Mammary epithelial cell (primary cell): Measurements from ENCODE around the gene NLRP5.
"Not testable (repeated sequence)": the region's sequence is repeated elsewhere in the genome, so short reads cannot be mapped to it uniquely, and the experiment has no call there.

Experiments
- EZH2 ChIP-seq: IDR thresholded peaks from 2 replicates; pipeline ENCODE4 v1.6.1; 2012; ENCODE audit warnings: low read length, inconsistent platforms, borderline replicate concordance
- TF ChIP-seq, protein P1 (sequence below), 2 donors: IDR thresholded peaks in 1 of 2; conservative IDR thresholded peaks in 1 of 2; 2 replicates each; pipeline ENCODE4 v1.5.1; 2011 to 2012; ENCODE audit warnings: inconsistent platforms in 2 of 2, low read length in 2 of 2, mild to moderate bottlenecking in 2 of 2, control low read depth in 1 of 2, low read depth in 1 of 2; ENCODE audit not compliant: insufficient read depth in 1 of 2; ENCODE audit errors: extremely low read depth in 1 of 2

DNA sequence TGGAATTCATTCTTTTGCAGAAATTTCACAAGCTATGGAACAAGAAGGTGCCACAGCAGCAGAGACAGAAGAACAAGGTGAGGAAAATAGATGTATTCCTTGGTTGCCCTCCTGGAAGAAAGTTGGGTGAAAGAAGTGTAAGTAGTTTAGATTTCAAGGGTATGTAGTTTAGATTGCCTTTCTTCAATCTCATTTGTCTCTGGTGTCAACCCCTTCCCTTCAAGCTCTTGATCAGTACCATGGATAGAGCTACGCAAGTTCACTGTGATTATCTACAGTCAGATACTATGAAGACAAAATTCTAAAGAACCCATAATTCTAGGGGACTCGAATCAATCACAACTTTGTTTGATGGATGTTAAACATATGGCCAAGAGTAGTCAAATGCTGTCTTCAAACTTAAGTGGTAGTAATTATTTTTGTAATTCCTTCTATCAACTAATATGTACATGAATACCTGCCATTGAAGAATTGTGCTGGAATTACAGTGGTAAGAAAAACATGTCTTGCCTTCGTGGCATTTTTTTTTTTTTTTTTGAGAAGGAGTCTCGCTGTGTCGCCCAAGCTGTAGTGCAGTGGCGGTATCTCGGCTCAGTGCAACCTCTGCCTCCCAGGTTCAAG lies 33.9 kb downstream of the NLRP5 start:
- TF ChIP-seq, protein P1, sequence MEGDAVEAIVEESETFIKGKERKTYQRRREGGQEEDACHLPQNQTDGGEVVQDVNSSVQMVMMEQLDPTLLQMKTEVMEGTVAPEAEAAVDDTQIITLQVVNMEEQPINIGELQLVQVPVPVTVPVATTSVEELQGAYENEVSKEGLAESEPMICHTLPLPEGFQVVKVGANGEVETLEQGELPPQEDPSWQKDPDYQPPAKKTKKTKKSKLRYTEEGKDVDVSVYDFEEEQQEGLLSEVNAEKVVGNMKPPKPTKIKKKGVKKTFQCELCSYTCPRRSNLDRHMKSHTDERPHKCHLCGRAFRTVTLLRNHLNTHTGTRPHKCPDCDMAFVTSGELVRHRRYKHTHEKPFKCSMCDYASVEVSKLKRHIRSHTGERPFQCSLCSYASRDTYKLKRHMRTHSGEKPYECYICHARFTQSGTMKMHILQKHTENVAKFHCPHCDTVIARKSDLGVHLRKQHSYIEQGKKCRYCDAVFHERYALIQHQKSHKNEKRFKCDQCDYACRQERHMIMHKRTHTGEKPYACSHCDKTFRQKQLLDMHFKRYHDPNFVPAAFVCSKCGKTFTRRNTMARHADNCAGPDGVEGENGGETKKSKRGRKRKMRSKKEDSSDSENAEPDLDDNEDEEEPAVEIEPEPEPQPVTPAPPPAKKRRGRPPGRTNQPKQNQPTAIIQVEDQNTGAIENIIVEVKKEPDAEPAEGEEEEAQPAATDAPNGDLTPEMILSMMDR (conservative IDR thresholded peaks at IDR 0.05 in 1 of 2, IDR thresholded peaks at IDR 0.05 in 1 of 2; ENCODE audit: extremely low read depth in 1 of 2, insufficient read depth in 1 of 2, low read depth in 1 of 2, low read length in 2 of 2): not testable (repeated sequence)
- not testable (repeated sequence) for TF ChIP-seq EZH2
